Putamen (tissue), 1 donor: Measurements from ENCODE around the gene GMDS.

Experiments
- DNase-seq: peaks from one replicate; pipeline ENCODE4 v3.0.0-alpha.2; 2016; ENCODE audit warnings: low spot score

The GMDS gene

GRCh38 chr6:2035826-2036709, 209.3 kb downstream of the GMDS start:
- DNase-seq, result no peak

DNA sequence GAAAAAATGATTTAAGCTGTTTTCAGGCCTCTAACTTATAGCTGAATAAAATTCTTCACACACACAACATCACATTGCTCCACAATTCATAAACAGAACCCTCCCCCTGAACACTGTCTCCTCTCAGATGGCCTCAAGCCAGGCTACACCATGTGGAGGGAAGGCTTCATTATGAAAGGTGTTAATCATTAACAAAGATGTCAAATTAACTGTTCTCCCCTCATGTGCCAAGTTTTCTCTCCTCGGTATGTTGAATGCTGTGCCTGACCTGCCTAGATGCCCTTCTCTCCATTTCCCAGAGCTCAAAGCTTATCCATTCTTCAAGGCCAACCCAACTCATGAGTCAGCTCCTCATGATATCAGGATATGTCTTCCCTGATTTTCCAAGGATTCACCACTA, 210.4 kb downstream of the GMDS start:
- no peak for DNase-seq

- no peak for DNase-seq
Observed at GRCh38 chr6:2034256-2034655, 211.1 kb downstream of the GMDS start.

GRCh38 chr6:2033544-2033943, 211.9 kb downstream of the GMDS start:
- no peak for DNase-seq

GRCh38 chr6:2030682-2031244, 214.6 kb downstream of the GMDS start:
- no peak for DNase-seq

GRCh38 chr6:2029952-2030351, 215.5 kb downstream of the GMDS start:
- DNase-seq, result no peak

- DNase-seq, result no peak
Observed at GRCh38 chr6:2029130-2029794, 216.1 kb downstream of the GMDS start.

GRCh38 chr6:2028457-2029038, 216.9 kb downstream of the GMDS start:
- DNase-seq, result peak; percentile 10

GRCh38 chr6:2026133-2026532, 219.3 kb downstream of the GMDS start:
- DNase-seq, result no peak

DNA sequence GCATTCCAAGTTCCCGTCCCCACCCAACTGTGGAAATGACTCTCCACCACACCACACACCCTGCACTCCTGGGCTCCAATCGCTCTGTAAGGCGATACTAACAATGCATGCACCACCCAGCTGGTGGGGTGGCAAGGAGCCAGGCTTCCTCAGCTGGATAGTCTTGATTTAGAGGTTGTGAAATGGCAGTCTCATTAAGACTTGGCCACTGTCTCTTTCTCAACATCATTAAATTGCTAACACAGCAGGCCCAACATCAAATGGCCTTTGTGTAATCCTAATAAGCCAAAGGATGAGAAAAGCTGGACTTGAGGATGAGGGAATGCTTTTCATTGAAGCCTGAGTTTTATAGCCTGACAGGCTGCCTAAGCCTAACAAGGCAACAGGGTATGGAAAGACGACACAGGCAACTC, 223.7 kb downstream of the GMDS start:
- peak; percentile 21 for DNase-seq

GRCh38 chr6:2020909-2021308, 224.5 kb downstream of the GMDS start:
- no peak for DNase-seq

DNA sequence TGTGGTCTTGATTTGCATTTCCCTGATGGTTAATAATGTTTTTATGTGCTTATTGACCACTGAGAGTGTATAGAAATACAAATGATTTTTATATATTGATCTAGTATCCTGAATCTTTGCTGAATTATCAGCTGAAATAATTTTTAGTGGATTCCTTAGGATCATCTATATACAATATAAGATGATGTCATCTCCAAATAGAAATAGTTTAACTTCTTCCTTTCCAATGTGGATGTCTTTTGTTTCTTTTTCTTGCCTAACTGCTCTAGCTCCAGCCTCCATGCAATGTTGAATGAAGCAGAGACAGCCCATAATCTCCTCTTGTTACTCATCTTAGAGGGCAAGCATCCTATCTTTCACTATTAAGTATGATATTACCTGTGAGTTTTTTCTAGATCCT, 226.4 kb downstream of the GMDS start:
- no peak for DNase-seq

DNA sequence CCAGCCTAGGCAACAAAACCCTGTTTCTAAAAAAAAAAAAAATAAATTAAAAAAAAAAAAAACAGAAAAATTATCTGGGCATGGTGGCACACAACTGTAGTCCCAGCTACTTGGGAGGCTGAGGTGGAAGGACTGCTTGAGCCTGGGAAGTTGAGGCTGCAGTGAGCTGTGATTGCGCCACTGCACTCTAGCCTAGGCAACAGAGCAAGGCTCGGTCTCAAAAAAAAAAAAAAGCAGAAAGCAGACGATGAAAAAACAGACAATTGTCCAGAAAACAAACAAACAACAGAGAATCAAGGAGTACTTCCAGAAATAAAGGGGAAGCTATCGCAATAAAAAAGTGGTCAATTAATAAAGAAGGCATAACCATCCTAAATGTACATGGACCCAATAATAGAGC, 229.4 kb downstream of the GMDS start:
- no peak for DNase-seq

GRCh38 chr6:2008383-2008976, 236.9 kb downstream of the GMDS start:
- DNase-seq, result no peak

- no peak for DNase-seq
Observed at GRCh38 chr6:2007165-2007564, 238.2 kb downstream of the GMDS start.

DNA sequence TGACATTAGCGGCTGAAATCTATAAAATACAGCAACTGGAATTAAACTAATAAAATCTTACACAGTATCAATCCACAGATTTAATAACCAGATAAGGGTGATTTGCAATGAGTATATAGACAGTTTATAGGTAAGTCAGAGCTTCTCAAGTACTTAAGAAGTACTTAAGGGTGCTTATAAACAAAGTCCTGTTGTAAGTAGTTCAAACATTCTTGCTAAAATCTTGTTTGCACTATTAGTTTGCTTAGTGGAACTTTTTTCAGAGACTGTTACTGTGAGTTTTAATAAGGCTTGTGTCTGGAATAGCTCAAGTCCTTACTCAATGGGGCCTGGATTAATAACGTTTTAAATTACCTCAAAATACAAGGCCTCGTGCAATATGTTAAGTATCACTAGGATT, 240.5 kb downstream of the GMDS start:
- DNase-seq, result no peak

DNA sequence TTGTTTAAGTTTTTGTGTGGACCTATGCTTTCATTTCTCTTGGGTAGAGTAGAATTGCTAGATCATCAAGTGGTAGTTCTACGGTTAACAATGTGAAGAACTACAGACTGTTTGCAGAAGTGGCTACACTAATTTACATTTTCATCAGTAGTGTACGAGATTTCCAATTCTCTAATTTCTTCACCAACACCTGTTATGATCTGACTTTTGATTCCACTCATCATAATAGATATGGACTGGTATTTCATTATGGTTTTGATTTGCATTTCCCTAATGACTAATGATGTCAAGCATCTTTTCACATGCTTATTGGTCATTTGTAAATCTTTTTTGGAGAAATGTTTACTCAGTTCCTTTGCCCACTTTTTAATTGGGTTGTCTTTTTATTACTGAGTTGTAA, 244.4 kb downstream of the GMDS start:
- no peak for DNase-seq

DNA sequence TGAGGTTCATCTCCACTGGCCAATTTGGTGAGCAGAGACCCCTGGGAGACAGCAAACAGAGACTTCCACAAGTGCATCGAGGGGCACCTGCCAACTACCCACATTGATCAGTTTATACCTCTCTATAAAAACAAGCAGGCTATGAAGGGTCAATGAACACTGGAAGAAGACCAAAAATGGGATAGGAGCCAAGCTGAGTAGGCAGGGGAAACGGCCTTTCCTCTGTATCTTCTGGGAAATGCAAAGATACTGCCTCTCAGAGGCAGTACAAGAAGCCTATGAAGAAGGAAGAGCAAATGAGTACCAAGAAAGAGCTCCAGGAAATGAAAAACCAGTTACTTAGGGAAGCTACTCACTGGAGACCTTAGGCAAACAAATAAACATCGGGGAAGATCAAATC, 247.7 kb downstream of the GMDS start:
- no peak for DNase-seq

GRCh38 chr6:1995636-1996035, 249.8 kb downstream of the GMDS start:
- DNase-seq, result no peak

- DNase-seq, result no peak
Observed at GRCh38 chr6:1993042-1993441, 252.4 kb downstream of the GMDS start.

DNA sequence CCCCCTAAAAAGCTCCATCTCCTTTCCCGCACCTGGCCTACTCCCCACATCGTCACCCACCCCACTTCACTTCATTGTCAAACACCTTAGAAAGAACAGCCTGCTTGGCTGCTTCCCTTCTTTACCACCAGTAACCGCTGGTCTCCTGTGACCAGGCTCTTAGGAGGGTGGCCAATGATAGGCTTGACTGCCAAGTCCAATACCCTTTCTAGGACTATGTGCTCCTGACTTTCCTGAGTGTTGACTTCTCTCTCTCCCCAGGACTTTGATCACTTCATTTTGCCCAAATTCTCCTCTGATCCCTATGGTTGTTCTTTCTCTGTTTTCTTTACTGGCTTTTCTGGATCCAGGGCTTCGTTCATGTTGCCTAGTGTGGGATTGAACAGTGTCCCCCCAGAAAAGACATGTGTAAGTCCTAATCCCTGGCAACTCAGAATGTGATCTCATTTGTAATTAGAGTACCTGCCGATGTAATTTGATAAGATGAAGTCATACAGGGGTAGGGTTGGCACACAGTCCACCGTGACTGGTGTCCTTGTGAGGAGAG, 254.0 kb downstream of the GMDS start:
- DNase-seq, result no peak

DNA sequence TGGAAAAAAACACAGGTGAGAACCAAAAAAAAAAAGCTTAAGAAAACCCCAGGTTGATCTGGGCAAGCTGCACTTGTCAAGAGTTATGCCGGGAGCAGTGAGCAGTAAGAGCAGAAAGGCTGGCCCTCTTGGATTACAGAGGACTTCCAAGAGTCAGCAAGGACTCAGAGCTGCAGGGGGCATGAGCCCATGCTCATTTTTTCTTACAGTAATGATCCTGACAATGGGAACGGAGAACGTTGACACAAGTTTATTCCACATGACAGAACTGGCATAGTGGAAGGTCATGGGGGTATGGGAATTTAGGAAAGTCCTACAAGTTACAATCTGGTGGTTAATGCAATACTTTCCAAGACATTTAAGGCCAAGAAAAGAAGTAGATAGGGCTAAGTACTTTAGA, 256.6 kb downstream of the GMDS start:
- no peak for DNase-seq
